ENCODE results near the gene AGPS.
"Not testable (repeated sequence)": the region's sequence is repeated elsewhere in the genome, so short reads cannot be mapped to it uniquely, and the experiment has no call there.

AGPS gene

DNA sequence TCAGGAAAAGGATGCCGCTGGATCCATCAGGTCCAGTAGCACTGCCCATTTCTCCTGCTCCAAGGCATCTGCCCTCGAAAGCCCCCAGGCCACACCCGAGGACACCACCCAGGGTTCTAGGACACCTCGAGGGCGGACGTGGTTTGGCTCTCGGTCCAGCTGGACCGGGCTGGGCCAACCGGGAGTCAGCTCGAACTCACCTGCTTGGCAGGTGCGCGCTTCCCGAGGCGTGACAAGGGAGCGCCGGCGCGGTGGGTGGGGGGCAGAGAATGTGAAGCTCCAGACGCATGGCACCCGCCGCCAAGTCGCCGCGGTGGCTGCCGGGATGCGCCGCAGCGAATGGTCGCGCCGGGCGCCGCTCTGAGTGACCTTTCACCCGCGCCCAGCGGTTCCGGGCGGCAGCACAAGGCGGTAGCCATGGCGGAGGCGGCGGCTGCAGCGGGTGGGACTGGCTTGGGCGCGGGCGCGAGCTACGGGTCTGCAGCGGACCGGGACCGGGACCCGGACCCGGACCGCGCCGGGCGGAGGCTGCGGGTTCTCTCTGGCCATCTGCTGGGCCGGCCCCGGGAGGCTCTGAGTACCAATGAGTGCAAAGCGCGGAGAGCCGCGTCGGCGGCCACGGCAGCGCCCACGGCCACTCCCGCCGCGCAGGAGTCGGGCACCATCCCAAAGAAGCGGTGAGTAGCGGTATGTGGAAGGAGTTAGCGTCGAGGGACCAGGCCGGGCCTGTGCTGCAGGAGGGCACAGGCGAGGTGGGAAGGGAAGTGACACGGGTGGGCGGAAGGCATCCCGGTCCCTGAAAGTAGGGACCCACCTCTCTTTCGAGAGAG is at the start of gene AGPS:
TSS of gene AGPS (plus strand) at position 401 of the 830 bp plus-strand sequence. CDS start at position 418, 17 bp downstream.
- peak; percentile 82 for DNase-seq

DNA sequence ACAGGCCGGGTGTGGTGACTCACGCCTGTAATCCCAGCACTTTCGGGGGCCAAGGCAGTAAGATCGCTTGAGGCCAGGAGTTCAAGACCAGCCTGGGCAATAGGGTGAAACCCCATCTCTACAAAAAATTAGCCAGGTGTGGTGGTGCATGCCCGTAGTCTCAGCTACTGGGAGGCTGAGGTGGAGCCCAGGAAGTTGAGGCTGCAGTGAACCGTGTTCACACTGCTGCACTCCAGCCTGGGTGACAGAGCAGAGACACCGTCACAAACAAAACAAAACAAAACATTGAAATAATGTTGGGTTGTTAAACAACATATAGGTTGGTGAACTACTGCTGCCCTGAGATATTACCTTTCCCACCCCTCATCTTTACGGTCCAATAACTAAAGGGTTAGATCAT is 48.8 kb upstream of the AGPS start:
- no peak for DNase-seq

DNA sequence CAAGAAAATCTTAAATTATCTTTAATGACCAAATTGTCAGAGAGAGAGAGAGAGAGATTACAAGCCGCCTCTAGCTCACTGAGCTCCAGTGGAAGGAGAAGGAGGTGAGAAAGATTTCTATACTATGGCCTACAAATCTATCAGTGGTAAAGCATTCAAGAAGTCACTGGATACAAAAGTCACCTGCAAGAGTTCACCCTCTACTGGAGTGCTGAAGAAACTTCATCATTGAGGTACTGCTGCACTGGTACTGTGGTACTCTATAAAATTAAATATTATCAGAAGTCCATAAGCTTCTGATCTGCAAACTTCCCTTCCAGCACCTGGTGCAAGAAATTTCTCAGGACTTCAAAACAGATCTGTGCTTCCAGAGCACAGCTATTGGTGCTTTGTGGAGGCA is 48.3 kb upstream of the AGPS start:
- DNase-seq: no peak

DNA sequence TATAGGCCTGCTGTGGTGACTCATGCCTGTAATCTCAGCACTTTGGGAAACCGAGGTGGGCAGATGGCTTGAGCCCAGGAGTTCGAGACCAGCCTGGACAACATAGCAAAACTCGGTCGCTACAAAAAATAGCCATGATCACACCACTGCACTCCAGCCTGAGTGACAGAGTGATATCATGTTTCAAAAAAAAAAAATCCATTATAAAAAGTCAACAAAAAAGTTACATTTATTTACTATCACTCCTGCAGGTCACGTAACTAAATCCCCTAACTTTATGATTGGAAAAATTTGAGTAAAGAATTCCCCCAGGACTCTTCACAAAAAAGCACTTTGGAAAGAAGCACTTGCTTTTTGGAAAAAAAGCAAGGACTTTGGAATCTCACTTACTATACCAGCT is 46.4 kb upstream of the AGPS start:
- DNase-seq: no peak

DNA sequence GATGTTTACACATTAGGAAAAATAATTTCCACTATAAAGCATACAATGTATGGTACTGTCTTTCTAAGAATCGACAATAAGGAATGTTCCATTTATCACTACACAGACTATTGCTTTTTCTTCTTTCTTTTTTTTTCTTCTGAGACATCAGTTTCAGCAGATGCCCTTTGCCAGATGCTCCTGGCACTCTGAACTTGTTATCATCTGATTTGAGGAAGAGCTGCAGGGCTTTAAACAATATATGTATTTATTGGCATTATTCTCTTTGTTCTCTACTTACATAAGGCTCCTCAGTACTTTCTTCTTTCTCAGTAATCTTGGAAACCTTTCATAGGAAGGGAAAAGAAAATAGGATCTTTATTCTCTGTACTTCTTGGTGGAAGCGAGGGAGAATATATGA is 45.0 kb upstream of the AGPS start:
- DNase-seq: no peak

DNA sequence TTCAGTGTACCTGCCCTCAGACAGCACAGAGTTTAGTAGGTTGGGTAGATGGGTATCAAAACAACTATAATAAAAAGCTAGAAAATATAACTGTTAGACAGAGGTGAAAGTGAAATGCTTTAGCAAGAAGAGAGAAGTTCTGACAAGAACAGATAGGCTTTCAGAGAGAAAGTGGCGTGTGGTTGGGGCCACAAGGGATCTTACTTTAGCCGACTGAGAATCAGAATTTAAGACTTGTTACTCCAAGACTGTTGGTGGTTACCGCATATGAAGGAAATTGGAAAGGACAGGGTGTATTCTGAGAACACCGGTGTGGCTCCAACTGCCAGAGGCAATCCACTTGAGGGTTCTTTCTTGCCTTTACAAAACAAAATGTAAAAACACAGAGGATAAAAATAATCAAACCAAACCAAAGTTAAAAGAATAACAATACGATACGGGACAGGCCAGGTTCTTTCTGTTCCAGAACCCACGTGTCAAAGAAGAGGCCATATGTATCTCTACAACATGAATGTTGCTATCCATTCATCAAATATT is 44.4 kb upstream of the AGPS start:
- no peak for DNase-seq

DNA sequence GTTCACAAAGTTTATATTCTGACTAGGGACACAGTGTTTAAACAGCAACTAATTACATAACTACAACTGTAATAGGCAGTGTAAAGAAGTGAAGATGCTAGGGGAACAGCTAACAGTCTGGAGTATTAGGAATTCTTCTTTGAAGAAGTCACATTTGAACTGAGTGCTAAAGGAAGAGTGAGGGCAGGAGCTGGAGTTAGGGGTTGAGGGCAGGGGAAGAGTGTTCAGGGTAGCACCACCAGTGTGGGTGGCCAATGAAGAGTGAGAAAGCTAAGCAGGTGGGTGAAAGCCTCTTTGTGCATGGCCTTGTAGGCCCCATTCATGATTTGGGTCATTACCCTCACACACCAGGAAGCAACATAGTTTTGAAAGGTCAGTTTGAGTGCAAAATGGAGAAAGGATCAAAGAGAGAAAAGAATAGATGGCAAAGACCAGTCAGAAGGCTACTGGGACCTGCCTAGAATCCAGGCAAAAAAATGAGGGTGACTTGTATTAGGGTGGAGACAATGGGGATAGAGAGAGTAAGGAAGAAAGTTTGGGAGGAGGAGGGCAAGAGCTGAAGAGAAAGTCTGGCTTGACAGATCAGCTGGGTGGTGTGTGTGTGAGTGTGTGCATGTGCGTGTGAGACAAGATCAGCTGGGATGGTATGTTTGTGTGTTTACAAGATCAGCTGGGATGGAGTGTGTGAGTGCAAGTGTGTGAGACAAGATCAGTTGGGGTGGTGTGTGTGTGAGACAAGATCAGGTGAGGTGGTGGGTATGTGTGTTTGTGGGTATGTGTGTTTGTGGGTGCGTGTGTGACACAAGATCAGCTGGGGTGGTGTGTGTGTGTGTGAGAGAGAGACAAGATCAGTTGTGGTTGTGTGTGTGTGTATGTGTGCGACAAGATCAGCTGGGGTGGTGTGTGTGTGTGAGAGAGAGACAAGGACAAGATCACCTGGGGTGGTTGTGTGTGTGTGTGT is 43.6 kb upstream of the AGPS start:
- no peak for DNase-seq

DNA sequence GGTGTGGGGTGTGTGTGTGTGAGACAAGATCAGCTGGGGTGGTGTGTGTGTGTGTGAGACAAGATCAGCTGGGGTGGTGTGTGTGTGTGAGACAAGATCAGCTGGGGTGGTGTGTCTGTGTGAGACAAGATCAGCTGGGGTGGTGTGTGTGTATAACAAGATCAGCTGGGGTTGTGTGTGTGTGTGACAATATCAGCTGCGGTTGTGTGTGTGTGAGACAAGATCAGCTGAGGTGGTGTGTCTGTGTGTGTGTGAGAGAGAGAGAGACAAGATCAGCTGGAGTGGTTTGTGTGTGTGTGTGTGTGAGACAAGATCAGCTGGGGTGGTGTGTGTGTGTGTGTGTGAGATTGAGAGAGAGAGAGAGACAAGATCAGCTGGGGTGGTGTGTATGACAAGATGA is 41.9 kb upstream of the AGPS start:
- not testable (repeated sequence) for DNase-seq

DNA sequence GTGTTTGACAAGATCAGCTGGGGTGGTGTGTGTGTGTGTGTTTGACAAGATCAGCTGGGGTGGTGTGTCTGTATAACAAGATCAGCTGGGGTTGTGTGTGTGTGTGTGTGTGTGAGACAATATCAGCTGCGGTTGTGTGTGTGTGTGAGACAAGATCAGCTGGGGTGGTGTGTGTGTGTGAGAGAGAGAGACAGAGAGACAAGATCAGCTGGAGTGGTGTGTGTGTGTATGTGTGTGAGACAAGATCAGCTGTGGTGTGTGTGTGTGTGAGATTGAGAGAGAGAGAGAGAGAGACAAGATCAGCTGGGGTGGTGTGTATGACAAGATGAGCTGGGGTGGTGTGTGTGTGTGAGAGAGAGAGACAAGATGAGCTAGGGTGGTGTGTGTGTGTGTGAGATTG is 41.5 kb upstream of the AGPS start:
- not testable (repeated sequence) for DNase-seq

DNA sequence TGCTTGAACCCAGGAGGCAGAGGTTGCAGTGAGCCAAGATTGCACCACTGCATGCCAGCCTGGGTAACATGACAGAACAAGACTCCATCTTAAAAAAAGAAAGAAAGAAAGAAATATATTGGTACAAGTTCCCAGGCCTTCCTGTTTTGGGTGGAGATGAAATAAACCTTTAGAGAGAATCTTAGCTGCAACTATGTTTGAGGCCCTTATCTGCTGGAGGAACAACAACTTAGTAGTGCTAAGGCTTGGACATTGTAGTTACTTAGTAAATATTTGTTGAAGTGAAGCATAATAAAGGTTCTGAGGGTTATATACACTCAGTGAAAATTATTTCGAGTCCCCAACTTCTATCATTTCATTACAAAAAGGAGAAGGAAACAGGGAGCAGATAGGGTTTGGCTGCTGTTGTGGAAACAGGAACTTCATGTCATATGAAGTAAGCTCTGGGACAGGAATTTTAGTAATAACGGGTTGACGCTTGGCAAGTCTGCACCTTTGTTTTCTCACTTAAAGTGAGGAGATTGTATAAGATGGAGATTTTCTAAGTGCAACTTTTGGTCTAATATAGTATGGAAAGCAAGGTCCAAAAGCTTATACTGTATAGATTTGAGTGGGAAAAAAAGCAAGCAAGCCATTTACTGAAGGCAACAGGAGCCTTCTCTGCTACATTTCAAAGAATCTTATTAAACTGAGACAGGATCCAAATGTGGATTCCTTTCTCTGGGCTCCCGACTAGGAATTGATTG is 40.0 kb upstream of the AGPS start:
- no peak for DNase-seq

DNA sequence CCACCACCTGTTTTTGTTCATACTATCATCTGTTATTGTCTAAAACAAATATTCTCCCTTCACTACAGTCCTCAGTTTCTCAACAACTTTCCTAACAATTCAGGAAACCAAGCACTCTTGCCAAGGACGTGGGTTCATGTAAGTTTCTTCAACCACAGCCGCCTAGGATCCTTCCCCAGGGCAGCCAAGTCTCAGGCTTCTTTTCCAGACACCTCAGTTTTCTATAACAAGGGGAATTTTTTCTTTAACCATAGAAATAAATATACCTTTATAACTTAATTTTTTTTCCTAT is 39.4 kb upstream of the AGPS start:
- no peak for DNase-seq

DNA sequence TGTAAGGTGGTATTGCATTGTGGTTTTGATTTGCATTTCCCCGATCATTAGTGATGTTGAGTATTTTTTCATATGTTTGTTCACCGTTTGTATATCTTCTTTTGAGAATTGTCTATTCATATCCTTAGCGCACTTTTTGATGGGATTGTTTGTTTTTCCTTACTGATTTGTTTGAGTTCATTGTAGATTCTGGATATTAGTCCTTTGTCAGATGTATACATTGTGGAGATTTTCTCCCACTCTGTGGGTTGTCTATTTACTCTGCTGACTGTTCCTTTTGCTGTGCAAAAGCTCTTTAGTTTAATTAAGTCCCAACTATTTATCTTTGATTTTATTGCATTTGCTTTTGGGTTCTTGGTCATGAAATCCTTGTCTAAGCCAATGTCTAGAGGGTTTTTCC is 38.0 kb upstream of the AGPS start:
- DNase-seq: not testable (repeated sequence)

DNA sequence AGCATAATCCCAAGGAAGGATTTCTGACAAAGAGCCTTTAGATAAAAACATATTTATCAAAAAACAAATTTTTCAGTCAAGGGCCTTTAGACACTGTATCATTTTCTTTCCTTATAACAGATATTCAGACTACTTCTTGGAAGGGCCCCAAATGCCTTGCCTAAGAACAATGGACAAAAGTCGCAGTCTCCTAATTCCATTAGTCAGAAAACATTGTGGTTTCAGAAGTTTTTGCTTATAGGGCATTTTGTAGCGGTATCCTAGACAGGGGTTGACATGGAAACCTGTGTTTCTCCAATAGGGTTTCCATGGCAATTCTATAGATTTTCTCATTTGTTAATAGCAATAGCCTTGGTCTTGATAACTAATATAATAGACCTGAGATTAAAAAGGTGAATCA is 36.7 kb upstream of the AGPS start:
- DNase-seq: no peak

DNA sequence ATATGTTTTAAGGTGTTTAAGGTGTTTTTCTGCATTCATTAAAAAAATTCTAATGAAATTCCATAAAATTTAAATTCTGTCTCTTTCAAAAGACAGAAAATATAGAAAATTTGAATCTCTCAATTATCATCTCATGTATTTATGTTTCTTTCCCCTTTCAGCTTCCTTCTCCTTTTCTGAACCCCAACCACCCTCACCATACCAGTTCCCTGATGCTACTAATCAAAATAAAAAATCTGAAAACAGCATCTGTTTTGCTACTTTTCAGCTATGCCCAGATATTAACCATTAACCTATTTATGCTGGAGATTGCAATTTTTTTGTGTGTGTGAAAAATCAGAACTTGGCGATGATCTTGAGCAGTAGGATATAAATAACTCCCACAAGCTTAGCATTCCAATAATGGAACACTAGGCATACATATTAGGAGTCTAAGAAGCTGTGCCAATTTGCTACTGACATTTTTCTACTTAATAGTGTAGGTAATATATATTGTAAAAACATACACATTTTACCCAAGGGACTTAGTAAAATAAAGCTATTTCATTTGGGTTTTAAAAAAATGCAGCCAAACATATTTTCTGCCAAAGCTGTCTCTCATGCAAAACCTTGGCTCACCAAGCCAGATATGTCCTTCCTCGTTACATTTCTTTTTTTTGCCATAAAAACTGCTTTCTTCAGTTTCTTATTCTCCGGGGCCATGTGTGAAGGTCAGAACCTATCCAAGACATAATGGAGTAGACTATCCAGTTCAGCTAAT is 32.6 kb upstream of the AGPS start:
- DNase-seq: no peak

DNA sequence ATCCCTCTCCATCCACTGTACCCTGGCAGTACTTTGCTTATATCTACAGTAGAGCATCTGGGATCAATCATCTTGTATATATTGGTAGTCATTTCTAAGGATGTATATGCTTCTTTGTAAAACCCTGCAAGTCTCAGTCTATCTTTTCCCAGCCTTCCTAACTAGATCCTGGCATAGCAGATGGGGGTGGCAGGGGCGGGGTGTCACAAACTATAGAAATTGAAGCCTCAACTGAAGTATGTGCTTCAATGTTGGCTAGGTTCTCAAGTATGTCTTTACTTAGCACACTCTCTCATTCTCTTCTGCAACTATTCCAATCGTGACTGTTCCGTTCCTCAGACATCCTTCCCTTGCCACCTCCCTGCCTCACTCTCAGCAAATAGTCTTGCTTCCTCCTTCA is 30.1 kb upstream of the AGPS start:
- no peak for DNase-seq

DNA sequence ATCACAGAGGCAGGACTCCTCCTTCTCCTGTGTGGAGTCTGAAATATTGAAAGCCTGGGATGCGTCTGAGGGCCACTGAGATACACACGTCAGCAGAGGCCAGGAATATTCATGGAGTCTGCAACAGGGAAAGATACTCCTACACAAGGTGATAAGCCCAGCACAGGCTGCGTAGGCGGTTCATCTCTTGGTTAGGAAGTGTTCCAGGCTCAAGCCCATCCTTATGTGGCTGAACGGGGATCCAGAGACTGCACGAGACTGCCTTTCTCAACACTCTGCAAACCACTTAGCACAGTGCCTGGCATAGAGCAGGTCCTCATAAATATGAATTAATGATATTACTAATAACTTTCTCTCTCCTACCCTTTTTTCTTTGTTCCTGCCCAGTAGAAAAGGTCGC is 29.2 kb upstream of the AGPS start:
- no peak for DNase-seq

DNA sequence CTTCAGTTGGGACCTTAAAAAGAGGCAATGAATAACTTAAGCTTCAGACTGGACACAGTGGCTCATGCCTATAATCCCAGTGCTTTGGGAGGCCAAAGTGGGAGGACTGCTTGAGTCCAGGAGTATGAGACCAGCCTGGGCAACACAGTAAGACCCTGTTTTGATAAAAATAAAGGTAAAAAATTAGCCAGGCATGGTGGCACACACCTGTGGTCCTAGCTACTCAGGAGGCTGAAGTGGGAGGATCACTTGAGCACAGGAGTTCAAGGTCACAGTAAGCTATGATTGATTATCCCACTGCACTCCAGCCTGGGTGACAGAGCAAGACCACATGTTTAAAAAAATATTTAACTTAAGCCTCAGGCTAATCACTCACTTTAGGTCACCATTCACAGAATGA is 26.8 kb upstream of the AGPS start:
- DNase-seq: not testable (repeated sequence)

DNA sequence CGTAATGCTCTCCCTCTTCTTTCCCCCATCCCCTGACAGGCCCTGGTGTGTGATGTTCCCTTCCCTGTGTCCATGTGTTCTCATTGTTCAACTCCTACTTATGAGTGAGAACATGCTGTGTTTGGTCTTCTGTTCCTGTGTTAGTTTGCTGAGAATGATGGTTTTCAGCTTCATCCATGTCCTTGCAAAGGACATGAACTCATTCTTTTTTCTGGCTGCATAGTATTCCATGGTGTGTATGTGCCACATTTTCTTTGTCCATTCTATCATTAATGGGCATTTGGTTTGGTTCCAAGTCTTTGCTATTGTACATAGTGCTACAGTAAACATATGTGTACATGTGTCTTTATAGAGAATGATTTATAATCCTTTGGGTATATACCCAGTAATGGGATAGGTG is 24.6 kb upstream of the AGPS start:
- DNase-seq: not testable (repeated sequence)

DNA sequence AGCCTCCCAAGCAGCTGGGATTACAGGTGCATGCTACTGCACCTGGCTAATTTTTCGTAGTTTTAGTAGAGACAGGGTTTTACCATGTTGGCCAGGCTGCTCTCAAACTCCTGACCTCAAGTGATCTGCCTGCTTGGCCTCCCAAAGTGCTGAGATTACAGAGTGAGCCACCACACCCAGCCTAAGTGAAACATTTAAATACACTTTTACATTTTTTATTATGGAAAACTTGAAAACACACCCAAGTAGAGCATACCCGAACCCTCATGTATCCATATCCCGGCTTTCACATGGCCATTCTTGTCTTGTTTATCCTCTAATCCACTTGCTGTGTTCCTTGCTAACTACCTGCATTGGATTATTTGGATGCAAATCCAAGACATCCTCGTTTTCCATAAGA is 13.2 kb upstream of the AGPS start:
- DNase-seq: no peak

DNA sequence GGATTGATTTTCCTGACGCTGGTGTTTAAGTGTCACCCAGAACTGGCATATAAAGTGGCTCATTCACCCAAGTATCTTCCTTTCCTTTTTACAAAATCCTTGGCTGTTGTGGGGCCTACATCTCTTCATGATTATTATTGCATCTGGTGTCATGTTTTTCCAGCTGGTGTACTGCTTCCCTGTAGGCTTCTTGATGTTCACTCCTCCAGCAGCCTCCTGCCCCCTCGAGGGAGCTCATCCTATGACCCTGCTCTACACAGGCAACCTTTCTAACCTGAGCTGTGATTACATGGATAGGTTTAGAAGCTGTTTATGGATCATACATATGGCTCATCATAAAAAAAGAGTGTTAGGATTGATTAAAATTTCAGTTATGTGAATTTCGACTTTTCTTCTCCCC is 12.4 kb upstream of the AGPS start:
- no peak for DNase-seq

DNA sequence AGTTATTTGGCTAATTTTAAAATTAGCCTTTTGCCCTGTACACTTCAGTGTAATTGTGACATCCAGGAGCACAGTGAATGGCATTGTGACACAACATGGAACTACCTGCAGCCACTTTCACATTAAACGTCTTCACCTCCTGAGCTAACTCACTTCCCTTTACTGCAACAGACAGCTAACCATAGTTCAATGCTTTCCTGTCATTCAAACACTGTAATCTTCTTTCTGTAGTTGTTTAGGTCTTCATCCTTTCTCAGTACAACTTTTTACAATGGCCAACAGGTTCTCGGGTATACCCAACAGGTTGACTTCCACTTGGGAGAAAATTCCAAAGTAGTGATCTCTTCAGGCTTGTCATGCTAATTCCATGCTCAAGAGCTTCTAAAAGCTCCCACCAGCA is 8.6 kb upstream of the AGPS start:
- DNase-seq: no peak

DNA sequence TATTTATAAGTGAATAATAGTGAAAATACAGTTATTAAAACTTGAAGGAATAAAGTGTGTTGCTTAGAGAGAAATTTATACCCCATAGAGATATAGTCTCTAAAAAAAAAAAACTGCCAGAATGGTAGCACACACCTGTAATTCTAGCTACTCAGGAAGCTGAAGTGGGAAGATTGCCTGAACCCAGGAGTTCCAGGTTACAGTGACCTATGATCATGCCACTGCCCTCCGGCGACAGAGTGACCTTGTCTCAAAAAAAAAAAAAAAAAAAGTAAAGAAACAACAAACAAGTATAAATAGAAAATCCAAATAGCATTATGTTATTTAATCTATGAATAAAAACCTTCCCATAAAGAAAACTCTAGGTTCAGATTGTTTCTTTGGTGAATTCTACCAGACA is 7.4 kb upstream of the AGPS start:
- DNase-seq: no peak
